Activated naive CD4-positive, alpha-beta T cell treated with anti-CD3 and anti-CD28 coated beads for 36 hours (primary cell): ENCODE measurements around the gene CALML4. TPM values are rescaled to one million over a fixed set of nuclear protein-coding genes. Genes with fewer than 3 reads are reported as not detected.
A peak's percentile ranks its signal among the peaks of the same experiment; 100 is the strongest.

Source experiments
- CTCF ChIA-PET: fragments of 350-600 bp; sonication (Branson Sonifier 250); formaldehyde crosslinking; loops from one replicate; lab custom pipeline; 2021; ENCODE audit warnings: antibody characterized with exemption; lab: Charles Lee
- DNase-seq: peaks from one replicate; pipeline ENCODE4 v3.0.0-alpha.2; 2020
- H3K27ac Mint-ChIP-seq: one replicate; pipeline ENCODE4 v1.8.0; 2021; ENCODE audit warnings: mild to moderate bottlenecking, mixed read lengths
- H3K27me3 Mint-ChIP-seq: one replicate; pipeline ENCODE4 v1.8.0; 2021; ENCODE audit warnings: low read depth, mixed read lengths
- H3K36me3 Mint-ChIP-seq: one replicate; pipeline ENCODE4 v1.8.0; 2021; ENCODE audit warnings: low read depth, mixed read lengths
- H3K4me1 Mint-ChIP-seq: one replicate; pipeline ENCODE4 v1.8.0; 2021; ENCODE audit warnings: low read depth, mixed read lengths
- H3K4me3 Mint-ChIP-seq: one replicate; pipeline ENCODE4 v1.8.0; 2021; ENCODE audit warnings: mild to moderate bottlenecking, moderate library complexity, mixed read lengths
- H3K9me3 Mint-ChIP-seq: one replicate; pipeline ENCODE4 v1.8.0; 2021; ENCODE audit warnings: mixed read lengths
- intact Hi-C: fragments of 100-400 bp; cut with micrococcal nuclease; formaldehyde crosslinking; loops from one replicate; pipeline ENCODE4 v1.15.1; 2023
- total RNA-seq, 2 experiments: library from RNA; stranded (reverse); gene quantifications; one replicate each; pipeline ENCODE4 v1.2.3, GENCODE V29; 2021

Gene CALML4
- total RNA-seq, 2 experiments from 2014 or later: 8.5 to 11.4 TPM

GRCh38 chr15:68210821-68211655 is 5.9 kb upstream of the CALML4 start:
- Mint-ChIP-seq H3K36me3 (peaks cover 22% of the 10 kb centered on the region), H3K27me3 (no peaks in the 10 kb centered on the region), H3K9me3 (no peaks in the 10 kb centered on the region), H3K27ac (no peak overlapping the region), H3K4me3 (no peak overlapping the region), H3K4me1 (peaks cover 25% of the 10 kb centered on the region)
- CTCF ChIA-PET: interaction anchor here (0.6 to 1.4 kb wide), 3 partner anchors 19 to 95 kb away, joined by 3 read pairs; no protein-coding TSS in a partner anchor
- intact Hi-C loops: loop anchor here (1.0 kb wide), 1 partner anchor 348 kb away; no protein-coding TSS in a partner anchor
- peak; percentile 56 for DNase-seq

GRCh38 chr15:68210409-68210756 is 5.3 kb upstream of the CALML4 start:
- CTCF ChIA-PET: interaction anchor here (0.6 to 1.6 kb wide), 4 partner anchors 11 to 346 kb away, joined by 3 to 4 read pairs (median 3); no protein-coding TSS in a partner anchor
- H3K36me3 Mint-ChIP-seq: peaks cover 22% of the 10 kb centered on the region
- H3K9me3 Mint-ChIP-seq: no peaks in the 10 kb centered on the region
- no peak for DNase-seq
- H3K27me3 Mint-ChIP-seq: no peaks in the 10 kb centered on the region
- H3K4me3 Mint-ChIP-seq: no peak overlapping the region
- intact Hi-C loops: loop anchor here (1.0 kb wide), 1 partner anchor 347 kb away; no protein-coding TSS in a partner anchor
- H3K27ac Mint-ChIP-seq: no peak overlapping the region
- H3K4me1 Mint-ChIP-seq: peaks cover 27% of the 10 kb centered on the region

GRCh38 chr15:68209735-68210408 is 4.7 kb upstream of the CALML4 start:
- Mint-ChIP-seq H3K27ac (peak overlapping the region; percentile 24), H3K9me3 (no peaks in the 10 kb centered on the region), H3K4me3 (no peak overlapping the region), H3K4me1 (peaks cover 27% of the 10 kb centered on the region), H3K36me3 (peaks cover 20% of the 10 kb centered on the region), H3K27me3 (no peaks in the 10 kb centered on the region)
- DNase-seq: peak; percentile 61
- intact Hi-C loops: loop anchor here (1.0 to 2.0 kb wide), 2 partner anchors 19 to 347 kb away; partner anchors contain the start of gene CLN6
- CTCF ChIA-PET: interaction anchor here (0.6 to 1.6 kb wide), 4 partner anchors 11 to 346 kb away, joined by 3 to 4 read pairs (median 3); no protein-coding TSS in a partner anchor

- no peak overlapping the region for H3K27ac Mint-ChIP-seq
- intact Hi-C loops: loop anchor here (2.0 kb wide), 1 partner anchor 20 kb away; the partner anchor contains the start of gene CLN6
Measured at GRCh38 chr15:68209272-68209671, 4.1 kb upstream of the CALML4 start.

GRCh38 chr15:68208636-68209240 is 3.6 kb upstream of the CALML4 start:
- no peaks in the 10 kb centered on the region for H3K27me3 Mint-ChIP-seq
- CTCF ChIA-PET: interaction anchor here (1.6 kb wide), 1 partner anchor 345 kb away, joined by 4 read pairs; no protein-coding TSS in a partner anchor
- H3K27ac Mint-ChIP-seq: peak overlapping the region; percentile 30
- H3K36me3 Mint-ChIP-seq: peaks cover 17% of the 10 kb centered on the region
- peaks cover 27% of the 10 kb centered on the region for H3K4me1 Mint-ChIP-seq
- intact Hi-C loops: loop anchor here (2.0 kb wide), 1 partner anchor 20 kb away; the partner anchor contains the start of gene CLN6
- no peaks in the 10 kb centered on the region for H3K9me3 Mint-ChIP-seq
- no peak overlapping the region for H3K4me3 Mint-ChIP-seq
- DNase-seq: peak; percentile 19

More at GRCh38 chr15:68209272-68209671, 4.1 kb upstream of the CALML4 start:
- Mint-ChIP-seq H3K4me3 (no peak overlapping the region), H3K4me1 (peaks cover 27% of the 10 kb centered on the region), H3K27me3 (no peaks in the 10 kb centered on the region), H3K36me3 (peaks cover 20% of the 10 kb centered on the region), H3K9me3 (no peaks in the 10 kb centered on the region)
- CTCF ChIA-PET: interaction anchor here (1.6 kb wide), 1 partner anchor 345 kb away, joined by 4 read pairs; no protein-coding TSS in a partner anchor
- DNase-seq: no peak

GRCh38 chr15:68208136-68208535 is 3.0 kb upstream of the CALML4 start:
- Mint-ChIP-seq H3K27me3 (no peaks in the 10 kb centered on the region), H3K4me1 (peaks cover 27% of the 10 kb centered on the region), H3K4me3 (no peak overlapping the region), H3K36me3 (peaks cover 16% of the 10 kb centered on the region), H3K9me3 (no peaks in the 10 kb centered on the region), H3K27ac (no peak overlapping the region)
- DNase-seq: no peak
- intact Hi-C loops: loop anchor here (2.0 kb wide), 1 partner anchor 21 kb away; the partner anchor contains the start of gene CLN6
- CTCF ChIA-PET: no interaction called here

GRCh38 chr15:68207176-68207935 is 2.2 kb upstream of the CALML4 start:
- peaks cover 16% of the 10 kb centered on the region for H3K36me3 Mint-ChIP-seq
- CTCF ChIA-PET: no interaction called here
- H3K4me1 Mint-ChIP-seq: peaks cover 27% of the 10 kb centered on the region
- intact Hi-C loops: no loop called here
- no peaks in the 10 kb centered on the region for H3K9me3 Mint-ChIP-seq
- no peak overlapping the region for H3K27ac Mint-ChIP-seq
- H3K27me3 Mint-ChIP-seq: no peaks in the 10 kb centered on the region
- DNase-seq: no peak
- no peak overlapping the region for H3K4me3 Mint-ChIP-seq

GRCh38 chr15:68206711-68207151 is 1.6 kb upstream of the CALML4 start:
- intact Hi-C loops: no loop called here
- H3K4me1 Mint-ChIP-seq: peaks cover 27% of the 10 kb centered on the region
- no peaks in the 10 kb centered on the region for H3K27me3 Mint-ChIP-seq

GRCh38 chr15:68205954-68206539 is 915 bp upstream of the CALML4 start:
- Mint-ChIP-seq H3K4me3 (no peak overlapping the region), H3K27ac (no peak overlapping the region), H3K4me1 (peaks cover 27% of the 10 kb centered on the region), H3K9me3 (no peaks in the 10 kb centered on the region), H3K36me3 (peaks cover 16% of the 10 kb centered on the region), H3K27me3 (no peaks in the 10 kb centered on the region)
- CTCF ChIA-PET: no interaction called here
- peak; percentile 36 for DNase-seq
- intact Hi-C loops: no loop called here

More at GRCh38 chr15:68206711-68207151, 1.6 kb upstream of the CALML4 start:
- H3K36me3 Mint-ChIP-seq: peaks cover 16% of the 10 kb centered on the region
- H3K4me3 Mint-ChIP-seq: no peak overlapping the region
- no peaks in the 10 kb centered on the region for H3K9me3 Mint-ChIP-seq
- no peak overlapping the region for H3K27ac Mint-ChIP-seq
- DNase-seq: no peak
- CTCF ChIA-PET: no interaction called here

- DNase-seq: no peak
- peaks cover 16% of the 10 kb centered on the region for H3K36me3 Mint-ChIP-seq
- H3K27me3 Mint-ChIP-seq: no peaks in the 10 kb centered on the region
- H3K4me1 Mint-ChIP-seq: peaks cover 25% of the 10 kb centered on the region
- intact Hi-C loops: no loop called here
- CTCF ChIA-PET: no interaction called here
- H3K9me3 Mint-ChIP-seq: no peaks in the 10 kb centered on the region
- H3K27ac Mint-ChIP-seq: no peak overlapping the region
- H3K4me3 Mint-ChIP-seq: no peak overlapping the region
Measured at GRCh38 chr15:68205558-68205944, 419 bp upstream of the CALML4 start.

- H3K4me3 Mint-ChIP-seq: no peak overlapping the region
- H3K27ac Mint-ChIP-seq: no peak overlapping the region
- peaks cover 16% of the 10 kb centered on the region for H3K4me1 Mint-ChIP-seq
- CTCF ChIA-PET: no interaction called here
- DNase-seq: no peak
- H3K27me3 Mint-ChIP-seq: no peaks in the 10 kb centered on the region
- intact Hi-C loops: no loop called here
- H3K36me3 Mint-ChIP-seq: peaks cover 13% of the 10 kb centered on the region
- no peaks in the 10 kb centered on the region for H3K9me3 Mint-ChIP-seq
Measured at GRCh38 chr15:68204361-68204760, 771 bp downstream of the CALML4 start.
